ENCODE data around the gene BCAS1. TPM values are rescaled to one million over a fixed set of nuclear protein-coding genes. Genes with fewer than 3 reads are reported as not detected.

Gene BCAS1
- total RNA-seq, 3 donors from 2014 or later = 39.4 to 191 (median 101) TPM

- H3K4me1 ChIP-seq (ENCODE audit: low read depth) = peaks cover 7% of the 10 kb centered on the region
- H3K4me3 ChIP-seq = no peak overlapping the region
- H3K9me3 ChIP-seq = no peaks in the 10 kb centered on the region
- H3K36me3 ChIP-seq (ENCODE audit: low read depth) = no peaks in the 10 kb centered on the region
- no peak for ATAC-seq
- no peak for DNase-seq
- intact Hi-C loops (cut with DNase I, micrococcal nuclease) = no loop called here
- no peak for TF ChIP-seq CTCF (IDR thresholded peaks at IDR 0.05)
Observed at GRCh38 chr20:53931597-53931996, 138.8 kb downstream of the BCAS1 start.

GRCh38 chr20:53930651-53931504, 139.5 kb downstream of the BCAS1 start:
- Histone ChIP-seq H3K4me1 (ENCODE audit: low read depth) (peaks cover 14% of the 10 kb centered on the region), H3K9me3 (no peaks in the 10 kb centered on the region), H3K4me3 (no peak overlapping the region), H3K36me3 (ENCODE audit: low read depth) (no peaks in the 10 kb centered on the region)
- DNase-seq (no peak), ATAC-seq (no peak)
- intact Hi-C loops (cut with DNase I, micrococcal nuclease) = no loop called here
- no peak for TF ChIP-seq CTCF (IDR thresholded peaks at IDR 0.05)

GRCh38 chr20:53929974-53930650, 140.3 kb downstream of the BCAS1 start:
- intact Hi-C loops (cut with DNase I, micrococcal nuclease) = no loop called here
- no peak for DNase-seq
- ATAC-seq = peak; percentile 18

GRCh38 chr20:53929399-53929798, 141.0 kb downstream of the BCAS1 start:
- DNase-seq (no peak), ATAC-seq (no peak)
- peaks cover 14% of the 10 kb centered on the region for H3K4me1 ChIP-seq (ENCODE audit: low read depth)
- H3K4me3 ChIP-seq = no peak overlapping the region
- no peaks in the 10 kb centered on the region for H3K36me3 ChIP-seq (ENCODE audit: low read depth)
- H3K9me3 ChIP-seq = no peaks in the 10 kb centered on the region
- no peak for TF ChIP-seq CTCF (IDR thresholded peaks at IDR 0.05)
- intact Hi-C loops (cut with DNase I, micrococcal nuclease) = no loop called here

More at GRCh38 chr20:53929974-53930650, 140.3 kb downstream of the BCAS1 start:
- peaks cover 17% of the 10 kb centered on the region for H3K4me1 ChIP-seq (ENCODE audit: low read depth)
- TF ChIP-seq CTCF (IDR thresholded peaks at IDR 0.05) = no peak
- H3K36me3 ChIP-seq (ENCODE audit: low read depth) = no peaks in the 10 kb centered on the region
- no peaks in the 10 kb centered on the region for H3K9me3 ChIP-seq
- no peak overlapping the region for H3K4me3 ChIP-seq

GRCh38 chr20:53927990-53928389, 142.4 kb downstream of the BCAS1 start:
- no peaks in the 10 kb centered on the region for H3K9me3 ChIP-seq
- DNase-seq = no peak

More at GRCh38 chr20:53927990-53928389, 142.4 kb downstream of the BCAS1 start:
- no peak for ATAC-seq
- no peak for TF ChIP-seq CTCF (IDR thresholded peaks at IDR 0.05)
- Histone ChIP-seq H3K4me1 (ENCODE audit: low read depth) (peaks cover 15% of the 10 kb centered on the region), H3K4me3 (no peak overlapping the region), H3K36me3 (ENCODE audit: low read depth) (no peaks in the 10 kb centered on the region)
- intact Hi-C loops (cut with DNase I, micrococcal nuclease) = no loop called here
